Lower lobe of right lung (tissue), 2 donors: ENCODE data around the gene RP2. TPM values are rescaled to one million over a fixed set of nuclear protein-coding genes. Genes with fewer than 3 reads are reported as not detected.

Experiments used
- ATAC-seq, 2 donors: fragments of 200-7000 bp; cut with Tn5 transposase; one replicate each; pipeline ENCODE4 v1.9.1; 2020 to 2022; ENCODE audit warnings: mild to moderate bottlenecking in 2 of 2, moderate library complexity in 2 of 2
- DNase-seq: peaks from one replicate; pipeline ENCODE4 v3.0.0-alpha.2; 2020
- H3K27ac ChIP-seq: fragments of 200-600 bp; one replicate; pipeline ENCODE4 v1.8.0; 2022
- H3K27me3 ChIP-seq: fragments of 200-600 bp; one replicate; pipeline ENCODE4 v1.8.0; 2022; ENCODE audit warnings: low read depth
- H3K36me3 ChIP-seq: fragments of 200-600 bp; one replicate; pipeline ENCODE4 v1.8.0; 2022; ENCODE audit warnings: mild to moderate bottlenecking
- H3K4me1 ChIP-seq: fragments of 200-600 bp; one replicate; pipeline ENCODE4 v1.8.0; 2022
- H3K4me3 ChIP-seq: fragments of 200-600 bp; one replicate; pipeline ENCODE4 v1.8.0; 2022; ENCODE audit warnings: mild to moderate bottlenecking
- H3K9me3 ChIP-seq: fragments of 200-600 bp; one replicate; pipeline ENCODE4 v1.8.0; 2022
- intact Hi-C: fragments of 100-400 bp; cut with DNase I; formaldehyde crosslinking; loops from one replicate; pipeline ENCODE4 v1.11.0; 2022
- total RNA-seq: library from RNA; stranded (reverse); fragmentation: NEBNext Ultra II Directional; extraction: Animal tissue kit (Norgen Biotek cat#: 25700); gene quantifications from one replicate; pipeline ENCODE4 v1.2.1, GENCODE V29; 2021
- TF ChIP-seq, protein P1 (sequence below): fragments of 200-600 bp; IDR thresholded peaks from one replicate; pipeline ENCODE4 v1.8.0; 2022; ENCODE audit warnings: antibody characterized with exemption, mild to moderate bottlenecking
- donor health status: DM: no; HTN: yes; CAD: no; lungs with severe emphysema.

RP2 gene
- total RNA-seq, 1 donor from 2014 or later, result 16.8 TPM

GRCh38 chrX:46837558-46838485 is 979 bp downstream of the RP2 start:
- Histone ChIP-seq H3K4me1 (peaks cover 29% of the 10 kb centered on the region), H3K36me3 (no peaks in the 10 kb centered on the region), H3K9me3 (no peaks in the 10 kb centered on the region), H3K27ac (peak overlapping the region; percentile 94), H3K27me3 (no peaks in the 10 kb centered on the region), H3K4me3 (peak overlapping the region; percentile 78)
- DNase-seq (no peak), ATAC-seq (peak in 1 of 2 donors; percentile 19)
- TF ChIP-seq, protein P1, sequence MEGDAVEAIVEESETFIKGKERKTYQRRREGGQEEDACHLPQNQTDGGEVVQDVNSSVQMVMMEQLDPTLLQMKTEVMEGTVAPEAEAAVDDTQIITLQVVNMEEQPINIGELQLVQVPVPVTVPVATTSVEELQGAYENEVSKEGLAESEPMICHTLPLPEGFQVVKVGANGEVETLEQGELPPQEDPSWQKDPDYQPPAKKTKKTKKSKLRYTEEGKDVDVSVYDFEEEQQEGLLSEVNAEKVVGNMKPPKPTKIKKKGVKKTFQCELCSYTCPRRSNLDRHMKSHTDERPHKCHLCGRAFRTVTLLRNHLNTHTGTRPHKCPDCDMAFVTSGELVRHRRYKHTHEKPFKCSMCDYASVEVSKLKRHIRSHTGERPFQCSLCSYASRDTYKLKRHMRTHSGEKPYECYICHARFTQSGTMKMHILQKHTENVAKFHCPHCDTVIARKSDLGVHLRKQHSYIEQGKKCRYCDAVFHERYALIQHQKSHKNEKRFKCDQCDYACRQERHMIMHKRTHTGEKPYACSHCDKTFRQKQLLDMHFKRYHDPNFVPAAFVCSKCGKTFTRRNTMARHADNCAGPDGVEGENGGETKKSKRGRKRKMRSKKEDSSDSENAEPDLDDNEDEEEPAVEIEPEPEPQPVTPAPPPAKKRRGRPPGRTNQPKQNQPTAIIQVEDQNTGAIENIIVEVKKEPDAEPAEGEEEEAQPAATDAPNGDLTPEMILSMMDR, result no peak
- intact Hi-C loops, result no loop called here

DNA sequence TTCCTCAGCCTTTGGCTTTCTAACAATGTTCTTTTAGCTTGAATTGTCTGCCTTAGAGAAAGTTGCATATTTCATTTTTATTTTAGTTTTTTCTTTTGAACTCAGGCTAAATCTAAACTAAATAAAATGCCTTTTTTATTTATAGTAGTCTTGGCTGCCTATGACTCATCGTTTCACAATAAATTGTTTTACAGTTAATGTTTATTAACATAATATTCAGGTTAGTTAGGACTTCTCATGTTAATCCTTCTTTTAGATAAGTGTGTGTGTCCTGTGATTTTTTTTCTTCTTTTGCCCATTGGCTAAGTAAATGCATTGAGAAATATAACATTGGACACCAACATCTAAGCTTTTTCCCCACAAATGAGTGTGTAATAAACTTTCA is 1.6 kb downstream of the RP2 start:
- DNase-seq (no peak), ATAC-seq (no peak)
- H3K9me3 ChIP-seq, result no peaks in the 10 kb centered on the region
- TF ChIP-seq, protein P1, result no peak
- H3K4me3 ChIP-seq, result peak overlapping the region; percentile 78
- intact Hi-C loops, result no loop called here
- H3K4me1 ChIP-seq, result peaks cover 29% of the 10 kb centered on the region
- no peaks in the 10 kb centered on the region for H3K27me3 ChIP-seq
- peak overlapping the region; percentile 94 for H3K27ac ChIP-seq
- H3K36me3 ChIP-seq, result no peaks in the 10 kb centered on the region

DNA sequence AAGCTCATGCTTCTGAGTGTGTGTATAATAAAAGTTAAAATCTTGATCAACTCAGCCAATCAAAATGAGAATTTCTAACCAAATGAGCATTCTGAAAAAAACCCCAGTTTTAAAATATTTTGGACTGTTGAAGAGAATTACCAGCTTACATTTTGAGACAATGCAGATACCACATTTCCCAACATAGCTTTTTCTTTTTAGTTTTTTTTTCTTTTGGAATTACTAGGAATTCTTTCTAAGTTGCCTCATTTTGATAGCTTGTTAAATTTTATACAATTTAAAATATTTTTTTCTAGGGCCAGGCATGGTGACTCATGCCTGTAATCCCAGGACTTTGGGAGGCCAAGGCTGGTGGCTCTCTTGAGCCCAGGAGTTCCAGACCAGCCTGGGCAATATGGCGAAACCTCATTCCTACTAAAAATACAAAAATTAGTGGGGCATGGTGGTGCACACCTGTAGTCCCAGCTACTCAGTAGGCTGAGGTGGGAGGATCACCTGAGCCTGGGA is 2.2 kb downstream of the RP2 start:
- Histone ChIP-seq H3K9me3 (no peaks in the 10 kb centered on the region), H3K27ac (no peak overlapping the region), H3K4me1 (peaks cover 29% of the 10 kb centered on the region), H3K36me3 (no peaks in the 10 kb centered on the region), H3K27me3 (no peaks in the 10 kb centered on the region), H3K4me3 (no peak overlapping the region)
- TF ChIP-seq, protein P1, result no peak
- ATAC-seq (no peak), DNase-seq (no peak)
- intact Hi-C loops, result no loop called here

GRCh38 chrX:46840946-46841345 is 4.1 kb downstream of the RP2 start:
- no peak for ATAC-seq
- no peak overlapping the region for H3K27ac ChIP-seq
- no peaks in the 10 kb centered on the region for H3K27me3 ChIP-seq
- no peaks in the 10 kb centered on the region for H3K9me3 ChIP-seq
- H3K4me1 ChIP-seq, result peaks cover 29% of the 10 kb centered on the region
- intact Hi-C loops, result no loop called here
- H3K4me3 ChIP-seq, result no peak overlapping the region
- TF ChIP-seq, protein P1, result no peak
- no peaks in the 10 kb centered on the region for H3K36me3 ChIP-seq
- no peak for DNase-seq

- no peak for DNase-seq
- no peak for ATAC-seq
- intact Hi-C loops, result no loop called here
Measured at GRCh38 chrX:46841346-46841745, 4.5 kb downstream of the RP2 start.

More at GRCh38 chrX:46841346-46841745, 4.5 kb downstream of the RP2 start:
- TF ChIP-seq, protein P1, result no peak
- Histone ChIP-seq H3K27ac (no peak overlapping the region), H3K27me3 (no peaks in the 10 kb centered on the region), H3K4me3 (no peak overlapping the region), H3K36me3 (no peaks in the 10 kb centered on the region), H3K9me3 (no peaks in the 10 kb centered on the region), H3K4me1 (peaks cover 29% of the 10 kb centered on the region)
